Left lung (tissue), 10 donors: ENCODE results near the gene ENTPD8. TPM values are rescaled to one million over a fixed set of nuclear protein-coding genes. Genes with fewer than 3 reads are reported as not detected.
"Not testable (repeated sequence)": the region's sequence is repeated elsewhere in the genome, so short reads cannot be mapped to it uniquely, and the experiment has no call there.

Source experiments
- ATAC-seq: fragments of 200-7000 bp; cut with Tn5 transposase; one replicate; pipeline ENCODE4 v1.9.1; 2020; ENCODE audit warnings: moderate library complexity
- DNase-seq, 4 donors: peaks; one replicate each; pipeline ENCODE4 v3.0.0-alpha.2; 2013 to 2020
- H3K27ac ChIP-seq, 2 donors: fragments of 200-600 bp; sonication (generic) in 1 of 2; one replicate each; pipeline versions ENCODE4 v1.5.0 to v1.8.0; 2020 to 2021
- H3K27me3 ChIP-seq, 2 donors: fragments of 200-600 bp; sonication (generic) in 1 of 2; one replicate each; pipeline versions ENCODE4 v1.5.0 to v1.8.0; 2020 to 2021
- H3K36me3 ChIP-seq, 2 donors: fragments of 200-600 bp; sonication (generic) in 1 of 2; one replicate each; pipeline versions ENCODE4 v1.5.0 to v1.8.0; 2020 to 2021
- H3K4me1 ChIP-seq, 2 donors: fragments of 200-600 bp; one replicate each; pipeline ENCODE4 v1.8.0; 2021
- H3K4me3 ChIP-seq, 2 donors: fragments of 200-600 bp; sonication (generic) in 1 of 2; one replicate each; pipeline versions ENCODE4 v1.5.0 to v1.8.0; 2020 to 2021; ENCODE audit warnings: mild to moderate bottlenecking in 1 of 2
- H3K9me3 ChIP-seq, 2 donors: fragments of 200-600 bp; sonication (generic) in 1 of 2; one replicate each; pipeline versions ENCODE4 v1.5.0 to v1.8.0; 2020 to 2021
- CTCF ChIP-seq, 2 donors: fragments of 200-600 bp; sonication (generic) in 1 of 2; IDR thresholded peaks; one replicate each; pipeline versions ENCODE4 v1.5.0 to v1.8.0; 2021; ENCODE audit warnings: antibody characterized with exemption in 2 of 2
- intact Hi-C, 2 donors: fragments of 100-400 bp; cut with DNase I; formaldehyde crosslinking; loops; one replicate each; pipeline versions ENCODE4 v1.11.2 to v1.14.2; 2022
- polyA plus RNA-seq, 6 donors: library from polyadenylated mRNA; unstranded; fragments of 120-200 nt; gene quantifications; one replicate each; pipeline ENCODE4 v1.2.1, GENCODE V29; 2013; ENCODE audit not compliant: insufficient read length in 6 of 6
- total RNA-seq, 2 donors: library from RNA; stranded (reverse); fragmentation: NEBNext Ultra II Directional; extraction: Animal tissue kit (Norgen Biotek cat#: 25700); gene quantifications; one replicate each; pipeline ENCODE4 v1.2.1, GENCODE V29; 2021
- donor health status: DM: no; HTN: yes; CAD: no.
- donor health status: DM: no; HTN: no; CAD: no.

ENTPD8 gene
- total and polyA plus RNA-seq, 8 donors = 0.15 to 0.68 (median 0.40) TPM; not detected in 1

DNA sequence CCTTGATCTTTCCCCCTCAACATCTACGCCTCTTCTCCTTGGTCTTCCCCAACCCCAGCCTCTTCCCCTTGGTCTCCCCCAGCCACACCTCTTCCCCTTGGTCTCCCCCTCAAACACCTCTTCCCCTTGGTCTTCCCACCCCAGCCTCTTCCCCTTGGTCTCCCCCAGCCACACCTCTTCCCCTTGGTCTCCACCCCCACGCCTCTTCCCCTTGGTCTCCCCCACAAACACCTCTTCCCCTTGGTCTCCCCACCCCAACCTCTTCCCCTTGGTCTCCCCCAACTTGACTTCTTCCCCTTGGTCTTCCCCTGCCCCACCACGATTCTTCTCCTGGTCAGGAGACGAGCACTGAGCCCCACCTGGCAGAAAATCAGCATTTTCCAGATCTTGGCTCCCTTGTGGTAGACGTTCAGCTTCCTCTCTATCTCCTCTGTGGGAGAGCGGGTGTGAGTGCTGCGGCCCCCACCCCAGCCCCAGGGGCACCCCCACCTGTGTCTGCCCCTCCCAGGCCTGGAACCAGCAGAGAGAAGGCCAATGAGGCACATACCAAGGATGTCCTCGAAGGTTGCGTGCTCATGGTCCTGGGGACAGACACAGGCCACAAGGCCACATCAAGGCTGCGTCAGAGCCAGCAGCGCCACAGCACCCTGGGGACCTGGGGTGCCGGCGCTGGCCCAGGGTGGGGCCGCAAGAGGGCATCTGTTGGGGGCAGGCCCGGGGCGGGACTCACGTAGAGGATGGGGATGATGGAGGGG is 11.0 kb upstream of the ENTPD8 start:
- H3K4me1 ChIP-seq = peaks cover 0 to 25% of the 10 kb centered on the region in 2 donors
- DNase-seq = peak in 2 of 4 donors; percentile 35 to 78
- intact Hi-C loops = no loop called here
- TF ChIP-seq CTCF (IDR thresholded peaks at IDR 0.05) = no peak
- H3K36me3 ChIP-seq = peaks cover 0 to 30% of the 10 kb centered on the region in 2 donors
- H3K27ac ChIP-seq = no peak overlapping the region
- no peak overlapping the region for H3K4me3 ChIP-seq
- H3K9me3 ChIP-seq = no peaks in the 10 kb centered on the region
- ATAC-seq = no peak
- H3K27me3 ChIP-seq = no peaks in the 10 kb centered on the region

DNA sequence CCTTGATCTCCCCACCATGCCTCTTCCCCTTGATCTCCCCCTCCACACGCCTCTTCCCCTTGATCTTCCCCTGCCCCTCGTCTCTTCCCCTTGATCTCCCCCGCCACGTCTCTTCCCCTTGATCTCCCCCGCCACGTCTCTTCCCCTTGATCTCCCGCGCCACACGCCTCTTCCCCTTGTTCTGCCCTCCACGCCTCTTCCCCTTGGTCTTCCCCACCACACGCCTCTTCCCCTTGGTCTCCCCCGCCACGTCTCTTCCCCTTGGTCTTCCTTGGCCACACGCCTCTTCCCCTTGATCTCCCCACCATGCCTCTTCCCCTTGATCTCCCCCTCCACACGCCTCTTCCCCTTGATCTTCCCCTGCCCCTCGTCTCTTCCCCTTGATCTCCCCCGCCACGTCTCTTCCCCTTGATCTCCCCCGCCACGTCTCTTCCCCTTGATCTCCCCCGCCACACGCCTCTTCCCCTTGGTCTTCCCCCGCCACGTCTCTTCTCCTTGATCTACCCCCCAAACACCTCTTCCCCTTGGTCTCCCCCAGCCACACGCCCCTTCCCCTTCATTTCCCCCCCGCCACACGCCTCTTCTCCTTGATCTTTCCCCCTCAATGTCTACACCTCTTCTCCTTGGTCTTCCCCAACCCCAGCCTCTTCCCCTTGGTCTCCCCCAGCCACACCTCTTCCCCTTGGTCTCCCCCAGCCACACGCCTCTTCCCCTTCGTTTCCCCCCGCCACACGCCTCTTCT is 10.3 kb upstream of the ENTPD8 start:
- peaks cover 0 to 25% of the 10 kb centered on the region in 2 donors for H3K4me1 ChIP-seq
- H3K27me3 ChIP-seq, intact Hi-C loops, H3K4me3 ChIP-seq, H3K9me3 ChIP-seq, H3K27ac ChIP-seq, ATAC-seq: not testable (repeated sequence)
- H3K36me3 ChIP-seq = peaks cover 0 to 30% of the 10 kb centered on the region in 2 donors
- peak in 2 of 4 donors; percentile 18 to 19 for DNase-seq

DNA sequence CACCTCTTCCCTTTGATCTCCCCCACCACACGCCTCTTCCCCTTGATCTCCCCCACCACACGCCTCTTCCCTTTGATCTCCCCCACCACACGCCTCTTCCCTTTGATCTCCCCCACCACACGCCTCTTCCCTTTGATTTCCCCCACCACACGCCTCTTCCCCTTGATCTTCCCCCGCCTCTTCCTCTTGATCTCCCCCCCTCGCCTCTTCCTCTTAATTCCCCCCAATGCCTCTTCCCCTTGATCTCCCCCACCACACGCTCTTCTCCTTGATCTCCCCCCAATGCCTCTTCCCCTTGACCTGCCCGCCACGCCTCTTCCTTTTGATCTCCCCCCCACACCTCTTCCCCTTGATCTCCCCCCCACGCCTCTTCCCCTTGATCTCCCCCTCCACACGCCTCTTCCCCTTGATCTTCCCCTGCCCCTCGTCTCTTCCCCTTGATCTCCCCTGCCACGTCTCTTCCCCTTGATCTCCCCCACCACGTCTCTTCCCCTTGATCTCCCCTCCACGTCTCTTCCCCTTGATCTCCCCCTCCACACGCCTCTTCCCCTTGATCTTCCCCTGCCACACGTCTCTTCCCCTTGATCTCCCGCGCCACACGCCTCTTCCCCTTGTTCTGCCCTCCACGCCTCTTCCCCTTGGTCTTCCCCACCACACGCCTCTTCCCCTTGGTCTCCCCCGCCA is 9.5 kb upstream of the ENTPD8 start:
- Histone ChIP-seq H3K4me1 (peaks cover 0 to 26% of the 10 kb centered on the region in 2 donors), H3K36me3 (peaks cover 0 to 30% of the 10 kb centered on the region in 2 donors)
- H3K27me3 ChIP-seq, ATAC-seq, intact Hi-C loops, H3K9me3 ChIP-seq, H3K4me3 ChIP-seq, H3K27ac ChIP-seq: not testable (repeated sequence)
- DNase-seq = peak in 2 of 4 donors; percentile 25 to 40

- Histone ChIP-seq H3K4me3 (no peak overlapping the region), H3K36me3 (peaks cover 0 to 24% of the 10 kb centered on the region in 2 donors), H3K27ac (no peak overlapping the region), H3K9me3 (no peaks in the 10 kb centered on the region), H3K4me1 (peaks cover 0 to 31% of the 10 kb centered on the region in 2 donors), H3K27me3 (no peaks in the 10 kb centered on the region)
- intact Hi-C loops = no loop called here
- TF ChIP-seq CTCF (IDR thresholded peaks at IDR 0.05) = no peak
- peak in 1 of 4 donors; percentile 65 for DNase-seq
- ATAC-seq = no peak
Observed at GRCh38 chr9:137449931-137450538, 8.9 kb upstream of the ENTPD8 start.

GRCh38 chr9:137449081-137449844 is 8.1 kb upstream of the ENTPD8 start:
- Histone ChIP-seq H3K36me3 (peaks cover 0 to 23% of the 10 kb centered on the region in 2 donors), H3K4me3 (no peak overlapping the region), H3K4me1 (peaks cover 0 to 25% of the 10 kb centered on the region in 2 donors), H3K9me3 (no peaks in the 10 kb centered on the region), H3K27me3 (no peaks in the 10 kb centered on the region), H3K27ac (no peak overlapping the region)
- ATAC-seq (no peak), DNase-seq (peak in 1 of 4 donors; percentile 51)
- intact Hi-C loops = no loop called here
- TF ChIP-seq CTCF (IDR thresholded peaks at IDR 0.05) = no peak
